GM21447 (cell line): ENCODE results near the gene EIF3F.

Experiments used
- ATAC-seq: cut with Tn5 transposase; IDR thresholded peaks from one replicate; pipeline ENCODE4 v1.9.1; 2021; ENCODE audit not compliant: unreplicated experiment

Gene EIF3F

GRCh38 chr11:7986768-7987559 is at the start of gene EIF3F:
EIF3F (plus strand) TSS chr11:7987337; CDS start chr11:7987353, 16 bp downstream.
- ATAC-seq: peak; percentile 94

DNA sequence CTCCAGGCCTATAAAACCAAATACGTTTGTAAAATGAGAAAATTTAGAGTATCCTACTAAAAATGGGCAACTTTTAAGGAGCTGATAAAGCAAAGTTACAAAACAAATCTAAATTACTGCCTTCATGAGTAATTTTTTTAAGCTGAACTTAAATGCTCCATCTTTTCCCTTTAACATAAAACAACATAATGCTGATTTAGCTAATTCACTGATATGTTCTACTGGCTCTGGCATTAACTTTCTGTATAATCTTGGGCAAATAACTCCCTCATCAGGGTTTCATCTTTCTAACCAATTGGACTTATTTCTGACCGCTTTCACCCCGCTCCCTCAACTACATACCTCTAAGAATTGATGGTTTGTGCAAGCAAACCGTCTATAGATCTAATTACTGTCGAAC is 46.0 kb upstream of the EIF3F start:
- no peak for ATAC-seq

DNA sequence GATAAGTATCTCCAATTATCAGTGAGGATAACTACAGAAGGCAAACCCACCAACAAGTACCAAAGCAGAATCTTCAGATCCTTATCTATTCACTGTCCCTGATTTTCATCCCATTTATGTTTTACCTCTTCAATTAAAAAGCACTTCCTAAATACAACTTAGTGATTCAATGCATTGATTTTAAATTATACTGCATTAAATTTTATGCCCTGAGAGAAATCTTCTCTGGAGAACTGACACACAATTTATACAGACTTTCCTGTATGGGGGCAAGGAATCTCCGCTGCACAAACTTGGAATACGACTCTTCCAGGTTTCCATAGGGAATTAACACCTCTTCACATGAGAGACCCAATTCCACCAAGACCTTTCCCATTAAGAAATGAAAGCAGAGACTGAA is 45.5 kb upstream of the EIF3F start, which contains the start of gene OR10A3:
Gene OR10A3, minus strand, starts transcription at position 101 of the 400 bp plus-strand sequence. CDS start 2,188 bp downstream, outside the sequence.
- no peak for ATAC-seq

- no peak for ATAC-seq
Measured at GRCh38 chr11:7944123-7944522, 43.0 kb upstream of the EIF3F start.

- ATAC-seq: no peak
Measured at GRCh38 chr11:7949934-7950333, 37.2 kb upstream of the EIF3F start.

- ATAC-seq: no peak
Measured at GRCh38 chr11:7955191-7955590, 31.9 kb upstream of the EIF3F start.

GRCh38 chr11:7964261-7964660 is 22.9 kb upstream of the EIF3F start:
- ATAC-seq: no peak

DNA sequence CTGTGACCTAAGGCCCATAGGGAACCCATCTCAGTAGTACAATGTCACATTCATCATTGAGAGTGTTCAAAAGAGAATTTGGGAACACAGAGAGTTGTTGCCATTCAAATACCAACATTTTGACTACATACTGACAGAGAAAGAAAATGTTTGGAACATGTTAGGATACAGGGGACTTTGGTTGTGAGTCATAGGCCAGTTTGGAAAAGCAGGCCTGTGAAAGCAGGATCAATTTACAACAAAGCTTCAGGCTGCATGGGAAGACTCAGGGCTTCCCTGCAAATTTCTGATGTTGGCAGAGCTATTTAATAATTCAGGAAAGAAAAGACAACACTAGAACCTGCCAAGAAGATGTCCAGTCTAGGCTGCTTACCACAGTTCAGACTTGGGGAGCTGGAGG is 22.3 kb upstream of the EIF3F start:
- ATAC-seq: no peak

- ATAC-seq: no peak
Measured at GRCh38 chr11:7965386-7965785, 21.8 kb upstream of the EIF3F start, which contains the start of gene NLRP10. NLRP10 (minus strand) TSS chr11:7965447; CDS start chr11:7963495, 1,952 bp downstream.

DNA sequence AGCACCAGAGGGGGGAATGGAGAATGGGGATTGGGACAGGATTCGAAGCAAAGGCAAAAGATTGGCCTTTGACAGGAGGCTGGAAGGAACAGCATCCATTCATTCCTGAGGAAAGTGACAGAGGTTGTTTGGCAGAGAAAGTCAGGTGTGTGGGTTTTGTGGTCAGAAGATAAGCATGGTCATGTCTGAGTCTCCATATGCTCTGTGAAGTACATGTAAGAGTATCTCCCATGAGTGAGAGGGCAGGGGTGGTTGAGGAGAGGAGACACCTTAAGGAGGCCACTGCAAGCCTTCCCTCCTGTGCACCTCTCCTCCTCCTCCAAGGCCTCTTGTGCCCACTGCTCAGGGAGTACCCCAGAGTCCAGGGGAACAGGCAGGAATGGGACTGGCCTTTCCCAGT is 20.0 kb upstream of the EIF3F start:
- ATAC-seq: no peak

GRCh38 chr11:7967826-7968225 is 19.3 kb upstream of the EIF3F start:
- no peak for ATAC-seq

GRCh38 chr11:7968686-7969085 is 18.5 kb upstream of the EIF3F start:
- no peak for ATAC-seq

- no peak for ATAC-seq
Measured at GRCh38 chr11:7969756-7970646, 17.1 kb upstream of the EIF3F start.

GRCh38 chr11:7971846-7972245 is 15.3 kb upstream of the EIF3F start:
- ATAC-seq: no peak

DNA sequence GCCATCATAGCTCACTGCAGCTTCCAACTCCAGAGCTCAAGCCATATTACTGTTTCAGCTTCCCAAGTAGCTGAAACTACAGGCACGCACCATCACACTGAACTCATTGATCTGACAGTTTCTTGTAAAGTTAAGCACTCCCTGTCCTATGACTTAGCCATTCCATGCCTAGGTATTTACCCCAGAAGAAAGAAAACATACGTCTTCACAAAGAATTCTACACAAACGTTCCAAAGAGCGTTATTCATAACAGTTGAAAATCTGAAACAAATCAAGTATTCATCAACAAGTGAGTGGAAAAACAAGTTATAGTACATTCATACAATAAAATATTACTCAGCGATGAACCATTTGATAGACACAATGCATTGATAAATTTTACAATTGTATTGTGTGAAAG is 14.1 kb upstream of the EIF3F start:
- no peak for ATAC-seq

- no peak for ATAC-seq
Measured at GRCh38 chr11:7974668-7975067, 12.5 kb upstream of the EIF3F start.

- no peak for ATAC-seq
Measured at GRCh38 chr11:7977232-7977917, 9.8 kb upstream of the EIF3F start.

- ATAC-seq: no peak
Measured at GRCh38 chr11:7981619-7982157, 5.4 kb upstream of the EIF3F start.

GRCh38 chr11:7982582-7983119 is 4.5 kb upstream of the EIF3F start:
- ATAC-seq: peak; percentile 46

DNA sequence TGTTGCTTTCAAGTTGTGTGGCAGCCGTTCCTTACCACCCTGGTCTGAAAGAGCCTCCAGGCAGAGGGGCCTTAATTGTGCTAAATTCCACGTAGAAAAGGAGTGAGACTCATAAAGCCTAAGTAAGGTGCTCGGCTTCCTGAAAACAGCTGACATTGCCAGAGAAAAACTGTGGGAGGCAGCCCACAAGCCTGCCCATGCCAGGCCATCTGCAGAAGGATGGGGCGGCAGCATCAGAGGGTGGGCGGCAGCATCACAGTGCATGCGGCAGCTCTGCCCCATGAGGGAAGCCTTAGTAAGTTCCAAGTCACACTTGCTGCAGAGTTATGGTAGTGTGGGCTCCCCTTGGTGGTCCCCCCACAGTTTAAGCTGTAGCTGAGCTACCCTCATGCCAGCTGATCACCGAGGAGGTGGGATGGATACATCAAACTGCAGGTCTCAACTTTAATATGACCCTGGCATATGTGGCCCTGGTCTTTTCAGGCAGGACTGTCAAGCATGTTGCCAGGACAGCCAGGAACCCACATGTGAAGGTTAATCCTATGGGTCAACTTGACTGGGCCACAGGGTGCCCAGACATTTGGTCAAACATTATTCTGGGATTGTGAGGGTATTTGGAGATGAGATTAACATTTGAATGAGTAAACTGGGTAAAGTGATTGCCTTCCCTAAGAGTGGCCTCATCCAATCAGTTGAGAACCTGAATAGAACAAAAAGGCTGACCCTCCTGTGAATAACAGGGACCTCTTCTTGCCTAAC is 3.1 kb upstream of the EIF3F start:
- ATAC-seq: no peak
